HCT116 (cell line): ENCODE measurements around the gene MRPS2.

Source experiments
- EZH2 ChIP-seq: fragments of 200-600 bp; sonication (generic); IDR thresholded peaks from 2 replicates; pipeline ENCODE4 v1.6.1; 2017; ENCODE audit warnings: antibody characterized with exemption, mixed run types
- EZH2phosphoT487 ChIP-seq: fragments of 200-600 bp; IDR thresholded peaks from 2 replicates; pipeline ENCODE4 v1.6.1; 2018; ENCODE audit warnings: antibody characterized with exemption, borderline replicate concordance
- JUND ChIP-seq: IDR thresholded peaks from 2 replicates; pipeline ENCODE4 v1.6.1; 2012
- POLR2A ChIP-seq: IDR thresholded peaks from 2 replicates; pipeline ENCODE4 v1.7.0; 2011; ENCODE audit warnings: borderline replicate concordance; ENCODE audit not compliant: insufficient read depth, insufficient read length; ENCODE audit errors: extremely low read depth
- POLR2AphosphoS5 ChIP-seq: IDR thresholded peaks from 2 replicates; pipeline ENCODE4 v1.6.1; 2011; ENCODE audit warnings: mild to moderate bottlenecking, low read depth, low read length, moderate library complexity
- YY1 ChIP-seq: IDR thresholded peaks from 2 replicates; pipeline ENCODE4 v1.6.1; 2011; ENCODE audit warnings: low read length, low read depth, moderate library complexity, mild to moderate bottlenecking; ENCODE audit not compliant: insufficient replicate concordance; ENCODE audit errors: extremely low read depth
- ZFX ChIP-seq: fragments of 450-650 bp; IDR thresholded peaks from 2 replicates; pipeline ENCODE4 v1.6.1; 2017
- ZNF274 ChIP-seq: fragments of 200-500 bp; sonication (Bioruptor generic); IDR thresholded peaks from 2 replicates; pipeline ENCODE4 v1.6.1; 2014; ENCODE audit warnings: mild to moderate bottlenecking, low read depth, low read length, inconsistent platforms
- TF ChIP-seq, protein P1 (sequence below): IDR thresholded peaks from 2 replicates; pipeline ENCODE4 v1.6.1; 2012
- TF ChIP-seq, protein P2 (sequence below), 3 experiments: fragments of 200-600 bp in 1 of 3; sonication (generic) in 1 of 3; IDR thresholded peaks in 2 of 3; conservative IDR thresholded peaks in 1 of 3; 2 replicates each; pipeline ENCODE4 v1.5.1; 2012 to 2017; ENCODE audit warnings: low read depth in 2 of 3, low read length in 2 of 3, antibody characterized with exemption in 1 of 3, borderline replicate concordance in 1 of 3, control low read depth in 1 of 3, mild to moderate bottlenecking in 1 of 3, mixed read lengths in 1 of 3, mixed run types in 1 of 3, moderate library complexity in 1 of 3; ENCODE audit not compliant: insufficient read depth in 1 of 3
- TF ChIP-seq, protein P3 (sequence below): IDR thresholded peaks from 2 replicates; pipeline ENCODE4 v1.6.1; 2012

DNA sequence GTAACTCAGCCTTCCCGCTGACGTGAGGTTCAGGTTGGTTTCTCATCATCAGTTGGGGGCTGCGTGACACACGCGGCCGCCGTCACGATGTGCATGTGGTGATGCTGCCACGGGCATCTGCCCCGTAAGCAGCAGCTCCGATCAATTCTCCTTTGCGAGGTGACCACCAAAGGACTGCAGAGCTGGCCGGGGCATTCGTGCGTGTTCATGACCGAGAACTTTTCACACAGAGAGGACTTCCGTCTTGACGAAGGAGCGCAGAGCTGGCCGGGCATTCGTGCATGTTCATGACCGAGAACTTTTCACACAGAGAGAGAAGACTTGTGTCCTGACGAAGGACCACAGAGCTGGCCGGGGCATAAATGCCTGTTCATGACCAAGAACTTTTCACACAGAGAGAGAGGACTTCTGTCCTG is 16.9 kb downstream of the MRPS2 start:
- no peak for TF ChIP-seq POLR2A
- TF ChIP-seq, protein P1, sequence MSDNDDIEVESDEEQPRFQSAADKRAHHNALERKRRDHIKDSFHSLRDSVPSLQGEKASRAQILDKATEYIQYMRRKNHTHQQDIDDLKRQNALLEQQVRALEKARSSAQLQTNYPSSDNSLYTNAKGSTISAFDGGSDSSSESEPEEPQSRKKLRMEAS, result no peak
- TF ChIP-seq ZNF274, result no peak
- no peak for TF ChIP-seq EZH2
- TF ChIP-seq YY1, result no peak
- TF ChIP-seq JUND, result no peak
- TF ChIP-seq, protein P2, sequence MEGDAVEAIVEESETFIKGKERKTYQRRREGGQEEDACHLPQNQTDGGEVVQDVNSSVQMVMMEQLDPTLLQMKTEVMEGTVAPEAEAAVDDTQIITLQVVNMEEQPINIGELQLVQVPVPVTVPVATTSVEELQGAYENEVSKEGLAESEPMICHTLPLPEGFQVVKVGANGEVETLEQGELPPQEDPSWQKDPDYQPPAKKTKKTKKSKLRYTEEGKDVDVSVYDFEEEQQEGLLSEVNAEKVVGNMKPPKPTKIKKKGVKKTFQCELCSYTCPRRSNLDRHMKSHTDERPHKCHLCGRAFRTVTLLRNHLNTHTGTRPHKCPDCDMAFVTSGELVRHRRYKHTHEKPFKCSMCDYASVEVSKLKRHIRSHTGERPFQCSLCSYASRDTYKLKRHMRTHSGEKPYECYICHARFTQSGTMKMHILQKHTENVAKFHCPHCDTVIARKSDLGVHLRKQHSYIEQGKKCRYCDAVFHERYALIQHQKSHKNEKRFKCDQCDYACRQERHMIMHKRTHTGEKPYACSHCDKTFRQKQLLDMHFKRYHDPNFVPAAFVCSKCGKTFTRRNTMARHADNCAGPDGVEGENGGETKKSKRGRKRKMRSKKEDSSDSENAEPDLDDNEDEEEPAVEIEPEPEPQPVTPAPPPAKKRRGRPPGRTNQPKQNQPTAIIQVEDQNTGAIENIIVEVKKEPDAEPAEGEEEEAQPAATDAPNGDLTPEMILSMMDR (IDR thresholded peaks at IDR 0.05 in 2 of 3, conservative IDR thresholded peaks at IDR 0.05 in 1 of 3; ENCODE audit: borderline replicate concordance in 1 of 3, insufficient read depth in 1 of 3, low read depth in 2 of 3, low read length in 2 of 3), result no peak
- TF ChIP-seq, protein P3, sequence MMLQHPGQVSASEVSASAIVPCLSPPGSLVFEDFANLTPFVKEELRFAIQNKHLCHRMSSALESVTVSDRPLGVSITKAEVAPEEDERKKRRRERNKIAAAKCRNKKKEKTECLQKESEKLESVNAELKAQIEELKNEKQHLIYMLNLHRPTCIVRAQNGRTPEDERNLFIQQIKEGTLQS, result no peak
- TF ChIP-seq EZH2phosphoT487, result no peak
- no peak for TF ChIP-seq ZFX
- no peak for TF ChIP-seq POLR2AphosphoS5
